Measurements from ENCODE around the gene TXNIP.

TXNIP gene

GRCh38 chr1:145967288-145967687 is 29.1 kb downstream of the TXNIP start:
- Histone ChIP-seq H3K27ac (ENCODE audit: low read depth, low read length) (no peak overlapping the region), H3K4me3 (ENCODE audit: low read depth in 1 of 2, low read length in 2 of 2) (no peak overlapping the region), H3K4me1 (ENCODE audit: insufficient read depth, low read length) (peaks cover 22% of the 10 kb centered on the region), H3K27me3 (ENCODE audit: control insufficient read depth in 1 of 2, insufficient read depth in 2 of 2, low read length in 2 of 2) (no peaks in the 10 kb centered on the region), H3K9me3 (ENCODE audit: low read length) (no peaks in the 10 kb centered on the region), H3K36me3 (ENCODE audit: insufficient read depth, low read length) (no peaks in the 10 kb centered on the region), H3K9ac (ENCODE audit: low read length) (no peak overlapping the region)

GRCh38 chr1:145965119-145965744 is 31.1 kb downstream of the TXNIP start:
- Histone ChIP-seq H3K27me3 (ENCODE audit: control insufficient read depth in 1 of 2, insufficient read depth in 2 of 2, low read length in 2 of 2) (no peaks in the 10 kb centered on the region), H3K4me1 (ENCODE audit: insufficient read depth, low read length) (peaks cover 22% of the 10 kb centered on the region), H3K9ac (ENCODE audit: low read length) (peak overlapping the region; percentile 83), H3K27ac (ENCODE audit: low read depth, low read length) (peak overlapping the region; percentile 96), H3K9me3 (ENCODE audit: low read length) (no peaks in the 10 kb centered on the region), H3K4me3 (ENCODE audit: low read depth in 1 of 2, low read length in 2 of 2) (peak overlapping the region; percentile 33 to 89), H3K36me3 (ENCODE audit: insufficient read depth, low read length) (no peaks in the 10 kb centered on the region)

GRCh38 chr1:145964328-145965118 is 31.9 kb downstream of the TXNIP start, which contains the start of the genes ANKRD34A and POLR3GL:
Gene ANKRD34A, minus strand, starts transcription at chr1:145964575. Its CDS starts 2,816 bp downstream, at chr1:145961759.
Gene POLR3GL, plus strand, starts transcription at chr1:145964690. Its CDS starts 10,176 bp downstream, at chr1:145974866.
- Histone ChIP-seq H3K36me3 (ENCODE audit: insufficient read depth, low read length) (no peaks in the 10 kb centered on the region), H3K9ac (ENCODE audit: low read length) (peak within 1 kb of the TSS; percentile 83), H3K9me3 (ENCODE audit: low read length) (no peaks in the 10 kb centered on the region), H3K4me1 (ENCODE audit: insufficient read depth, low read length) (peaks cover 28% of the 10 kb centered on the region), H3K27me3 (ENCODE audit: control insufficient read depth in 1 of 2, insufficient read depth in 2 of 2, low read length in 2 of 2) (no peaks in the 10 kb centered on the region), H3K4me3 (ENCODE audit: low read depth in 1 of 2, low read length in 2 of 2) (peak within 1 kb of the TSS; percentile 34 to 89), H3K27ac (ENCODE audit: low read depth, low read length) (peak within 1 kb of the TSS; percentile 96)

- no peaks in the 10 kb centered on the region for H3K9me3 ChIP-seq (ENCODE audit: low read length)
- no peaks in the 10 kb centered on the region for H3K27me3 ChIP-seq (ENCODE audit: control insufficient read depth in 1 of 2, insufficient read depth in 2 of 2, low read length in 2 of 2)
- no peaks in the 10 kb centered on the region for H3K36me3 ChIP-seq (ENCODE audit: insufficient read depth, low read length)
- H3K4me3 ChIP-seq (ENCODE audit: low read depth in 1 of 2, low read length in 2 of 2): peak overlapping the region; percentile 34 to 89
- H3K4me1 ChIP-seq (ENCODE audit: insufficient read depth, low read length): peaks cover 39% of the 10 kb centered on the region
- peak overlapping the region; percentile 96 for H3K27ac ChIP-seq (ENCODE audit: low read depth, low read length)
- H3K9ac ChIP-seq (ENCODE audit: low read length): peak overlapping the region; percentile 83
Measured at GRCh38 chr1:145963265-145964019, 32.9 kb downstream of the TXNIP start.

GRCh38 chr1:145962157-145963102 is 33.9 kb downstream of the TXNIP start:
- H3K9me3 ChIP-seq (ENCODE audit: low read length): no peaks in the 10 kb centered on the region
- H3K9ac ChIP-seq (ENCODE audit: low read length): peak overlapping the region; percentile 37
- H3K4me3 ChIP-seq (ENCODE audit: low read depth in 1 of 2, low read length in 2 of 2): peak overlapping the region; percentile 63 to 94
- H3K27me3 ChIP-seq (ENCODE audit: control insufficient read depth in 1 of 2, insufficient read depth in 2 of 2, low read length in 2 of 2): no peaks in the 10 kb centered on the region
- no peaks in the 10 kb centered on the region for H3K36me3 ChIP-seq (ENCODE audit: insufficient read depth, low read length)
- peaks cover 43% of the 10 kb centered on the region for H3K4me1 ChIP-seq (ENCODE audit: insufficient read depth, low read length)
- peak overlapping the region; percentile 96 for H3K27ac ChIP-seq (ENCODE audit: low read depth, low read length)

GRCh38 chr1:145961425-145962156 is 34.8 kb downstream of the TXNIP start:
- peak overlapping the region; percentile 89 for H3K9ac ChIP-seq (ENCODE audit: low read length)
- H3K27ac ChIP-seq (ENCODE audit: low read depth, low read length): peak overlapping the region; percentile 89
- no peaks in the 10 kb centered on the region for H3K9me3 ChIP-seq (ENCODE audit: low read length)
- no peaks in the 10 kb centered on the region for H3K27me3 ChIP-seq (ENCODE audit: control insufficient read depth in 1 of 2, insufficient read depth in 2 of 2, low read length in 2 of 2)
- no peaks in the 10 kb centered on the region for H3K36me3 ChIP-seq (ENCODE audit: insufficient read depth, low read length)
- peak overlapping the region; percentile 63 to 94 for H3K4me3 ChIP-seq (ENCODE audit: low read depth in 1 of 2, low read length in 2 of 2)
- H3K4me1 ChIP-seq (ENCODE audit: insufficient read depth, low read length): peaks cover 46% of the 10 kb centered on the region

- H3K9ac ChIP-seq (ENCODE audit: low read length): peak overlapping the region; percentile 89
- H3K9me3 ChIP-seq (ENCODE audit: low read length): no peaks in the 10 kb centered on the region
Measured at GRCh38 chr1:145961109-145961424, 35.3 kb downstream of the TXNIP start.

GRCh38 chr1:145960468-145961108 is 35.8 kb downstream of the TXNIP start:
- H3K9me3 ChIP-seq (ENCODE audit: low read length): no peaks in the 10 kb centered on the region
- peak overlapping the region; percentile 89 for H3K9ac ChIP-seq (ENCODE audit: low read length)
- H3K36me3 ChIP-seq (ENCODE audit: insufficient read depth, low read length): no peaks in the 10 kb centered on the region
- H3K27me3 ChIP-seq (ENCODE audit: control insufficient read depth in 1 of 2, insufficient read depth in 2 of 2, low read length in 2 of 2): no peaks in the 10 kb centered on the region
- H3K4me3 ChIP-seq (ENCODE audit: low read depth in 1 of 2, low read length in 2 of 2): peak overlapping the region; percentile 63 to 94
- H3K4me1 ChIP-seq (ENCODE audit: insufficient read depth, low read length): peaks cover 56% of the 10 kb centered on the region
- H3K27ac ChIP-seq (ENCODE audit: low read depth, low read length): peak overlapping the region; percentile 89

More at GRCh38 chr1:145961109-145961424, 35.3 kb downstream of the TXNIP start:
- H3K36me3 ChIP-seq (ENCODE audit: insufficient read depth, low read length): no peaks in the 10 kb centered on the region
- H3K4me1 ChIP-seq (ENCODE audit: insufficient read depth, low read length): peaks cover 51% of the 10 kb centered on the region
- no peaks in the 10 kb centered on the region for H3K27me3 ChIP-seq (ENCODE audit: control insufficient read depth in 1 of 2, insufficient read depth in 2 of 2, low read length in 2 of 2)
- H3K27ac ChIP-seq (ENCODE audit: low read depth, low read length): peak overlapping the region; percentile 89
- peak overlapping the region; percentile 63 to 94 for H3K4me3 ChIP-seq (ENCODE audit: low read depth in 1 of 2, low read length in 2 of 2)

- Histone ChIP-seq H3K27ac (ENCODE audit: low read depth, low read length) (peak overlapping the region; percentile 89), H3K9me3 (ENCODE audit: low read length) (no peaks in the 10 kb centered on the region), H3K27me3 (ENCODE audit: control insufficient read depth in 1 of 2, insufficient read depth in 2 of 2, low read length in 2 of 2) (no peaks in the 10 kb centered on the region), H3K36me3 (ENCODE audit: insufficient read depth, low read length) (no peaks in the 10 kb centered on the region), H3K4me1 (ENCODE audit: insufficient read depth, low read length) (peaks cover 57% of the 10 kb centered on the region), H3K4me3 (ENCODE audit: low read depth in 1 of 2, low read length in 2 of 2) (peak overlapping the region; percentile 63 to 94), H3K9ac (ENCODE audit: low read length) (peak overlapping the region; percentile 14)
Measured at GRCh38 chr1:145959957-145960467, 36.4 kb downstream of the TXNIP start.

Data from muscle layer of colon (tissue), 2 donors.